LNCaP clone FGC (cell line): Measurements from ENCODE around the gene ULK3.
A peak's percentile ranks its signal among the peaks of the same experiment; 100 is the strongest.

Source experiments
- DNase-seq: peaks from one replicate; pipeline ENCODE4 v3.0.0-alpha.2; 2011; ENCODE audit warnings: low read depth
- H3K4me3 ChIP-seq: 2 replicates; pipeline ENCODE4 v1.5.1; 2011; ENCODE audit warnings: mild to moderate bottlenecking, low read depth, low read length, control low read depth
- CTCF ChIP-seq: IDR thresholded peaks from 2 replicates; pipeline ENCODE4 v1.5.1; 2012; ENCODE audit warnings: mild to moderate bottlenecking; ENCODE audit not compliant: control insufficient read depth, insufficient read depth; ENCODE audit errors: extremely low read depth

The ULK3 gene

GRCh38 chr15:74808840-74809229 is 34.1 kb downstream of the ULK3 start:
- TF ChIP-seq CTCF = no peak
- H3K4me3 ChIP-seq = no peak overlapping the region
- no peak for DNase-seq

GRCh38 chr15:74808078-74808839 is 34.7 kb downstream of the ULK3 start:
- H3K4me3 ChIP-seq = no peak overlapping the region
- no peak for TF ChIP-seq CTCF
- peak; percentile 88 for DNase-seq

GRCh38 chr15:74807282-74807681 is 35.7 kb downstream of the ULK3 start:
- no peak for DNase-seq
- no peak overlapping the region for H3K4me3 ChIP-seq
- no peak for TF ChIP-seq CTCF

- no peak for DNase-seq
- no peak for TF ChIP-seq CTCF
- no peak overlapping the region for H3K4me3 ChIP-seq
These were observed 38.0 kb downstream of the ULK3 start for GRCh38 chr15:74804935-74805334.

GRCh38 chr15:74802862-74803447 is 40.0 kb downstream of the ULK3 start:
- no peak overlapping the region for H3K4me3 ChIP-seq
- no peak for TF ChIP-seq CTCF
- no peak for DNase-seq

GRCh38 chr15:74802290-74802689 is 40.7 kb downstream of the ULK3 start:
- no peak for TF ChIP-seq CTCF
- no peak overlapping the region for H3K4me3 ChIP-seq
- no peak for DNase-seq
